GM19467 (cell line): ENCODE results near the gene CCDC68.

Experiments
- ATAC-seq: cut with Tn5 transposase; IDR thresholded peaks from one replicate; pipeline ENCODE4 v1.9.1; 2021; ENCODE audit warnings: mild to moderate bottlenecking, moderate library complexity; ENCODE audit not compliant: unreplicated experiment

Gene CCDC68

DNA sequence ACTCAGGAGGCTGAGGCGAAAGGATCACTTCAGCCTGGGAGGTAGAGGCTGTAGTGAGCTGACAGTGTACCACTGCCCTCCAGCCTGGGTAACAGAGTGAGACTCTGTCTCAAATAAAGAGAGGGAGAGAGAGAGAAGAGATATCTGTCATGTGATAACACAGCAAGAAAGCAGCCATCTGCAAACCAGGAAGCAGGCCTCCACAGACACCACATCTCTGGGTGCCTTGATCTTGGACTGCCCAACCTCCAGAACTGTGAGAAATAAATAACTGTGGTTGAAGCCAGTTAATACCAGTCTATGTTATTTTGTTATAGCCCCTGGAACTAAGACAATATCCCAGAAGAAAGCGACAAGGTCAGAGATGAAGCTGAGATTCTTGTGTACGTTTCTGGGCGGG is 2.6 kb upstream of the CCDC68 start:
- ATAC-seq, result no peak

GRCh38 chr18:54961016-54961423 is 1.8 kb upstream of the CCDC68 start:
- ATAC-seq, result no peak

- no peak for ATAC-seq
Measured at GRCh38 chr18:54960197-54960596, 936 bp upstream of the CCDC68 start.

- no peak for ATAC-seq
Measured at GRCh38 chr18:54957996-54958395, 1.3 kb downstream of the CCDC68 start.

DNA sequence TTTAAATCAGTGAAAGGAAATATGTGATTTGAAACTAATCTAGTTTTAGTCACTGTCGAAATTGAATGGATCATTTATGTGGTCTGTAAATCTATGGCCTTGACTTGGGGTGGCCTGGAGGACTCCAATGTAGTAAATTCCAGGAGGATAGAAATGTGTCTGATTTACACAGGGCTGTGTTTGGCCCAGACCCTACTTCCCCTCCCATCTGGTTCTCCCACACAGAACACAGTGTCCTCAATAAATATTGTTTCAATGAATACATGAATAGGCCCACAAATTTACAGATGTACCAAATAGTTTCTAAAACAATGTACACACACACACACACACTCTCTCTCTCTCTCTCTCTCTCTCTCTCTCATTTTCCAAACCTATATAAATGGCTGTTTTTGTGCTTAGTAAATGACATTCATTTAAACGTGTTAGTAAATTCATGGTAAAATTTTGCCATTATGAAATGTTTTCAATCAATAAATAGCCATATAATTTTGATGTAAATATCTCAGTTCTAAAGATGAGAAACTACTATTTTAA is 1.9 kb downstream of the CCDC68 start:
- no peak for ATAC-seq

DNA sequence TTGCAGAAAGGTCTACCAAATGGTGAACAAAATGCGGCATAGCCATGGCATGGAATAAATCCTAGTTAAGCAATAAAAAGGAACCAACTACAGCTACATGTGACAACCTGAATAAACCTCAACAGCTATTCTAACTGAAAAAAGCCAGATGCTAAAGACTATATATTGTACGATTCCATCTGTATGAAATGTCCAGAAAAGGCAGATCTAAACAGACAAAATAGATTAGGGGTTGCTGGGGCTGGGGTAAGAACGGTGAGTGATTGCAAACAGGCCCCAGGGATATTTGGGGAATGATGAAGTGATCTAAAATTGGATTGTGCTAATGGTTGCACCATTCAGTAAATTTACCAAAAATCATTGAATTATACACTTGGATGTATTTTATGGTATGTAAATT is 2.8 kb downstream of the CCDC68 start:
- no peak for ATAC-seq

DNA sequence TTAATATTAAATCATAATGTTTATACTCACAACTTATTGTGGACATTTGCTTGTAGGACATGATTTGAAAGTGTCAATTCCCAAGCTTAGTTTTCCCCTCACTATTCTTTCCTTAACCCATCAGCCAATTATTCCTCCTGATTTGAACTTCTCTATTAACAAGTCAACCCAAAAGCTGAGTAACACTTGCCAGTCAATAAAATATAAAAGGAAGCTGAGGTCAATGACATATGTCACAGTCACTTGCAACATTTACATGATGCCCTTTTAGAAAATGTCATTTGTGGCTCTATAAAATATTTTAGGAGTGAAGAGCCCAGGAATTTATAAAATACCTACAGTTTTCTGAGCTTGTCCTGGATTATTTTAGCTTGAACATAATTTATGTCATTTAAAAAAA is 7.2 kb downstream of the CCDC68 start:
- no peak for ATAC-seq

GRCh38 chr18:54950221-54950620 is 9.0 kb downstream of the CCDC68 start:
- no peak for ATAC-seq

DNA sequence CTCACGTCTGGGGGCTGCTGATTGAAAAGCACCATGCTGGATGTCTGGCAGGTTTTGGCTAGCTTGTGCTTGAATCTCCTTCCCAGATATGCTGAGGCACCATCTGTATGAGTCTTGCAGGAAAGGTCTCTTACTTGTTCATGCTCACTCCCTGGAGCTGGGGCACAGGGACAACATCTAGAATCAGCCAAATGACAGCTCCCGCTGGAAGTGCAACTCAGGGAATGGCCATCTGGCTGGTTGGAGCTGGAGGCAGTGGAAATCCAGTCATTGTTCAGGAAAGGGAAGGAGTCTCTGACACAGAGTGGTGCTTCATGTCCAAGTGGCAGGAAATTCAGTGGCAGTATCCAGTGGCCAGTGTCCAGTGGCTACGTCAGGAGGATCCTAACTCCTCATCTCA is 9.7 kb downstream of the CCDC68 start:
- no peak for ATAC-seq

- no peak for ATAC-seq
Measured at GRCh38 chr18:54948350-54948837, 10.9 kb downstream of the CCDC68 start.

GRCh38 chr18:54947091-54947490 is 12.2 kb downstream of the CCDC68 start:
- no peak for ATAC-seq

DNA sequence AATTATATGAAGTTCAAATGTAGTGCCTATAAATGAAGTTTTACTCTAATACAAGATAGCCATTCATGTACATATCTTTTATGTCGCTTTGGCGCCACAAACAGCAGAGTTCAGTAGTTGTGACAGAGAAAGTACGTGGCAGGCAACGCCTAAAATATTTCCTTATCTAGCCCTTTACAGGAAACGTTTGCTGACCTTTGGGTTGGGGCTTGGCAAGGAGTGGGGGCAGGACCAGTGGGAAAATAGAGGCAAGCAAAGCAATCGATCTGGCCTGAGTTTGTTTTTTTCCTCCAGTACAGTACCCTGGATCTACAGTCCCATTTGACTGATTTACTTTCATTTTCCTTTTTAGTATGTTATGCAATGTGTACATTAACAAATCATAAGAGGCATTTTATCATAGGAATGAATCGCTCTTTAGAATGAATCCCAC is 13.1 kb downstream of the CCDC68 start:
- ATAC-seq, result peak; percentile 85

DNA sequence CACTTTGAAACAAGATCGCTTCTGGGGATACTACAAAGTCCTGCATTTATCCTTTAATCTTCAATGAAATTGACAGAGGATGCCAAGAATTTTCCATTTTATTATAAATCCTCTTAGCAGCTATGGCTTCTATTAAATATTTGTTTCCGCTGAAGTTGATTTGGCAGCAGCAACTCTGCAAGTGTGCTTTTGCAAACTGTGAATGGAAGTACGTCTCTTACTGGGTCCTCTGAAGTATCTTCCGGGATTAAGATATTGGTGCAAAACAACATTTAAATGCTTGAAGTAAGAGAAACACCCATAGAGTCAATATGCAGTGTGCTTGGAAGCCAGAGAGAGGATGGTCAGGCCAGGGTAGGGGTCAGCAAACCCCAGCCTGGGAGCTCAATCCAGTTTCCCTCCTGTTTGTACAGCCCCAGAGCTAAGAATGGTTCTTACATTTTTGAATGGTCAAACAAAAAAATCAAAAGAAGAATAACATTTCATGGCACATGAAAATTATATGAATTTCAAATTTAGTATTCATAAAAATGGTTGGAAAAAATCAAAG is 13.6 kb downstream of the CCDC68 start:
- ATAC-seq, result no peak

DNA sequence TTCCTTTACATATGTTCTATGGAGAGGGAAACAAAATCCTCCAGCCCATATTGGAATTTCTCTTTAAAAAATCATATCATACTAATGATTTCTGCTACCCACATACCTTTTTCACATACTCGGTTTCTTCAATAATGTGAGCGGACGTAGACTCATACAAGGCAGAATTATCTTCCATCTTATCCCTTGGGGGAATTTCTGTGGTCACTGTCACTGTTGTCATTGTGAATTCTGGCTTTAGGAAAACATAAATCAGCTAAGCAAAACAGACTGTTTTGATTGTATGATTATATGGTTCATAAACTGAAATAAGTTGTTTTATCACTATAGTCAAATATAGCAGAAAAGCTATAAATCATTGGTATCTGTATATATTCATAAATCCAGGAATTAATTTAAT is 16.7 kb downstream of the CCDC68 start:
- no peak for ATAC-seq

DNA sequence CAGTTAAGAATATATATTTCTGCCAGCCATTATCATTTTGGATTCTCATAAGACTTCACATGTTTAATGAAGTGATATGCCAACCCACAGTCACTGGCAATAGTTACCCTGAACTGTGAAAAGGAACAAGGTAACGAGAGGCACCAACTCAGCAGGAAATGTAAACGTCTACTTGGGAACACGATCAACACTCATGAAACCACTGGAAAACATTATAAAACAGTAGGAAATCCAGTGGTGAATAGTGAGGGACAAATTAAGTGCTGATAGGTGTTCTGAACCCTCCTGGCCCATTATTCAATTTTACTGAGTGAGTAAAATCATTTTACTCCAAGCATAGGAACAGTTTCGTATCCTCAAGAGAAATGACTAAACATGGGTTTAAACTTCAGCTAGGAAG is 17.1 kb downstream of the CCDC68 start:
- no peak for ATAC-seq

DNA sequence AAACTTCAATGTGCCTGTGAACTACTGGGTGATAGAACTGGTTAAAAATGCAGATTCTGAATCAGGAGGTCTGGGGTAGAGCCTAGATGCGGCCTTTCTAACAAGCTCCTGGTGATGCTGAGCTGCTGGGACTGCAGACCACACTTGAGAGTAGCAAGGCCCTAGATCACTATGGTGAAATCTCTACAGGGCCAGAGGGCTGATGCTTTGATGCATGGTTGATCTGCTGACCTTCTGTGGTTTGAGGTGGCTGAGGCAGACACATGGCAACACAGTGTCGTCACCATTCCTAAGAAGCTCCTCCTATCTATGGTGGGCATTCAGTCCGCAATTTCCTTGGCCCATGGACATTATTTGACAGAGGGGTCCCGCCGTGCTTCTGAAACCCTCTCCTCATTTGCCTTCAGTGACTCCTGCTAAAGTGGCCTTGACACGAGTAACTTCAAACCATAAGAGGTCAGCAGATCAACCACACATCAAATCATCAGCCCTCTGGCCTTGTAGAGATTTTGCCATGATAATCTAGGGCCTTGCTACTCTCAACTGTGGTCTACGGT is 19.8 kb downstream of the CCDC68 start:
- no peak for ATAC-seq

GRCh38 chr18:54938506-54938905 is 20.8 kb downstream of the CCDC68 start:
- ATAC-seq, result no peak

- no peak for ATAC-seq
Measured at GRCh38 chr18:54932472-54932871, 26.8 kb downstream of the CCDC68 start.

DNA sequence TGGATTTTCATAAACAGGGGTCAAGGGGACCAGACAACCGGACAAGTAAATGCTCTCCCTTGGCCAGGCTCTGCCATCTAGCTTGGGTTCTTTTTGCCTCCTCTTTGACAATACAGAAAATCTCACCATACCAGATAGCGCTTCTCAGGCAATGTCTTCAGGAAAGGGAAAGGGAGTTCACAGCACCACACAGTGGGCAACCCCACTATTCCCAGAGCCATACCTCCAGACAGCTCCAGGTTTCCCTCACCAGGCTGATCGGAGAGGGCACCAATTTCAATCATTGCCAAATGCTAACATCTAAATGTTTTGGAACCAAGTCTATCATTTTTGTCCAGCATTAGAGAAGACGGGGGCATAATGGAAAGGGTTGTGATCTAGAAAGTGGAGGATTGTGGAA is 28.1 kb downstream of the CCDC68 start:
- ATAC-seq, result no peak

GRCh38 chr18:54928236-54928635 is 31.0 kb downstream of the CCDC68 start:
- ATAC-seq, result no peak

DNA sequence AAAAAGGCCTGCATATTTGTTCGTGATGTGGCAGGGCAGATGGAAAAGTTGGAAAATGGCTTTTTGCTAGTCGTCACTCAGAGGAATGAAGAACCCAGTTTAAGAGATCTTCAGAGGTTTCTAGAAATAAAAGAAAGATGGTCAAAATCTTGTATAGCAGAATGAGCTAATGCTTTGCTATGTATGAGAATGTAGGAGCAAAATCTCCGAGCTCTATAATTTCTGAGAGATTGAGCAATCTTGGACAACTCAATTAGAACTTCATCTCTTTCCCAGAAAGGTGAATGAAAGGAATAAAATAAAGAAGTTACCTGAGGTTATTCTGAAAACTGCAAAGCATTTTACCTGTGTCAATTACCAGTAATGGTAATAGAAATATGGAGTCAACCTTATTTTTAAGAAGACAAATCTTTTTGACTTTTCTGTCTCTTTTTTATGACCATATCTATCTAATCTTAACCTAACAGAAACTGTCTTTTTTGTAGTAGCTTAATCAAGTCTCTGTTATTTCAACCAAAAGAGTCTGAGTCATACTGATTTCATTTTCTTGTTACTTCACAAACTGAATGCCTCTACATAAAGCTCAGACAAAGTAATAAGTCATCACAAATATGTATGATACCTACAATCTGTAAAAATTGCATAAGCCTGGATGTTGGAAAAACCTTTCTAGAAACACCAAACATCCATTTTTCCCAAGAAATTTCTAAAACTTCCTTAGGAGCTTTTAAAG is 32.5 kb downstream of the CCDC68 start:
- ATAC-seq, result no peak

DNA sequence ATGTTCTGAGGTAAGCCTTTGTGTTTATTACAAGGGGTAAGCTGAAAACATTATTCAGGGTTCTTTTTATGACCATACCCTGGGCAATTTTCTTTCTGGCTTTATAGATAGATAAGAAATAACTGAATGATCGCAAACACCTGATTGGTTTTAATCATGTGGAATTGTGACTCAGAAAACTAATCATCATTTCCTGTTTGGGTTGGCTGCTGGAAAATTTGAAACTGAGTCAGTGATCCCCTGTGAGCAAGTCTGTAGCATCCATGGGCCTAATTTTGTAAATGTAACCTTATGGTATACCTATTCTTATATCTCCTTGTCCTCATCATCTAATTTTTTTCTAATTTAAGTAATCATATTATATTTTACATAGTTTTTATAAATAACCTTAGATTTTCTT is 34.3 kb downstream of the CCDC68 start:
- ATAC-seq, result no peak
